Mammary epithelial cell (primary cell): Measurements from ENCODE around the gene SNTG2.

ENCODE experiments used
- EZH2 ChIP-seq: IDR thresholded peaks from 2 replicates; pipeline ENCODE4 v1.6.1; 2012; ENCODE audit warnings: low read length, inconsistent platforms, borderline replicate concordance
- TF ChIP-seq, protein P1 (sequence below), 2 donors: IDR thresholded peaks in 1 of 2; conservative IDR thresholded peaks in 1 of 2; 2 replicates each; pipeline ENCODE4 v1.5.1; 2011 to 2012; ENCODE audit warnings: inconsistent platforms in 2 of 2, low read length in 2 of 2, mild to moderate bottlenecking in 2 of 2, control low read depth in 1 of 2, low read depth in 1 of 2; ENCODE audit not compliant: insufficient read depth in 1 of 2; ENCODE audit errors: extremely low read depth in 1 of 2

- no peak for TF ChIP-seq EZH2
- TF ChIP-seq, protein P1, sequence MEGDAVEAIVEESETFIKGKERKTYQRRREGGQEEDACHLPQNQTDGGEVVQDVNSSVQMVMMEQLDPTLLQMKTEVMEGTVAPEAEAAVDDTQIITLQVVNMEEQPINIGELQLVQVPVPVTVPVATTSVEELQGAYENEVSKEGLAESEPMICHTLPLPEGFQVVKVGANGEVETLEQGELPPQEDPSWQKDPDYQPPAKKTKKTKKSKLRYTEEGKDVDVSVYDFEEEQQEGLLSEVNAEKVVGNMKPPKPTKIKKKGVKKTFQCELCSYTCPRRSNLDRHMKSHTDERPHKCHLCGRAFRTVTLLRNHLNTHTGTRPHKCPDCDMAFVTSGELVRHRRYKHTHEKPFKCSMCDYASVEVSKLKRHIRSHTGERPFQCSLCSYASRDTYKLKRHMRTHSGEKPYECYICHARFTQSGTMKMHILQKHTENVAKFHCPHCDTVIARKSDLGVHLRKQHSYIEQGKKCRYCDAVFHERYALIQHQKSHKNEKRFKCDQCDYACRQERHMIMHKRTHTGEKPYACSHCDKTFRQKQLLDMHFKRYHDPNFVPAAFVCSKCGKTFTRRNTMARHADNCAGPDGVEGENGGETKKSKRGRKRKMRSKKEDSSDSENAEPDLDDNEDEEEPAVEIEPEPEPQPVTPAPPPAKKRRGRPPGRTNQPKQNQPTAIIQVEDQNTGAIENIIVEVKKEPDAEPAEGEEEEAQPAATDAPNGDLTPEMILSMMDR (conservative IDR thresholded peaks at IDR 0.05 in 1 of 2, IDR thresholded peaks at IDR 0.05 in 1 of 2; ENCODE audit: extremely low read depth in 1 of 2, insufficient read depth in 1 of 2, low read depth in 1 of 2, low read length in 2 of 2) = no peak
Measured at GRCh38 chr2:1377473-1377872, 426.8 kb downstream of the SNTG2 start.
